ENCODE data around the gene S100A3. TPM values are rescaled to one million over a fixed set of nuclear protein-coding genes. Genes with fewer than 3 reads are reported as not detected.

Gene S100A3
- total RNA-seq, 1 experiment from 2014 or later = 1.5 TPM

GRCh38 chr1:153539395-153540093, 9.5 kb downstream of the S100A3 start:
- peaks cover 25% of the 10 kb centered on the region for H3K79me2 ChIP-seq (ENCODE audit: low read depth)
- TF ChIP-seq EZH2 (IDR thresholded peaks at IDR 0.05; ENCODE audit: low read depth) = no peak
- TF ChIP-seq, protein P1, sequence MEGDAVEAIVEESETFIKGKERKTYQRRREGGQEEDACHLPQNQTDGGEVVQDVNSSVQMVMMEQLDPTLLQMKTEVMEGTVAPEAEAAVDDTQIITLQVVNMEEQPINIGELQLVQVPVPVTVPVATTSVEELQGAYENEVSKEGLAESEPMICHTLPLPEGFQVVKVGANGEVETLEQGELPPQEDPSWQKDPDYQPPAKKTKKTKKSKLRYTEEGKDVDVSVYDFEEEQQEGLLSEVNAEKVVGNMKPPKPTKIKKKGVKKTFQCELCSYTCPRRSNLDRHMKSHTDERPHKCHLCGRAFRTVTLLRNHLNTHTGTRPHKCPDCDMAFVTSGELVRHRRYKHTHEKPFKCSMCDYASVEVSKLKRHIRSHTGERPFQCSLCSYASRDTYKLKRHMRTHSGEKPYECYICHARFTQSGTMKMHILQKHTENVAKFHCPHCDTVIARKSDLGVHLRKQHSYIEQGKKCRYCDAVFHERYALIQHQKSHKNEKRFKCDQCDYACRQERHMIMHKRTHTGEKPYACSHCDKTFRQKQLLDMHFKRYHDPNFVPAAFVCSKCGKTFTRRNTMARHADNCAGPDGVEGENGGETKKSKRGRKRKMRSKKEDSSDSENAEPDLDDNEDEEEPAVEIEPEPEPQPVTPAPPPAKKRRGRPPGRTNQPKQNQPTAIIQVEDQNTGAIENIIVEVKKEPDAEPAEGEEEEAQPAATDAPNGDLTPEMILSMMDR (conservative IDR thresholded peaks at IDR 0.05) = no peak
- H3K4me2 ChIP-seq = peak overlapping the region; percentile 89
- peaks cover 72% of the 10 kb centered on the region for H3F3A ChIP-seq (ENCODE audit: insufficient read depth, low read depth)
- peak overlapping the region; percentile 34; the same call in 1 of the 2 replicates for H3K4me3 ChIP-seq
- peaks cover 4% of the 10 kb centered on the region; the same call in 1 of the 2 replicates for H4K20me1 ChIP-seq (ENCODE audit: insufficient read depth)
- H3K36me3 ChIP-seq (ENCODE audit: low read depth) = peaks cover 6% of the 10 kb centered on the region
- no peak overlapping the region for H2AFZ ChIP-seq
- CTCF ChIA-PET = interaction anchor here (0.6 kb wide), 1 partner anchor 31 kb away, joined by 13 read pairs; no protein-coding TSS in a partner anchor
- H3K27me3 ChIP-seq (ENCODE audit: insufficient read depth, low read depth) = no peaks in the 10 kb centered on the region
- peaks cover 85% of the 10 kb centered on the region for H3K4me1 ChIP-seq (replicated peaks; ENCODE audit: insufficient read depth)
- intact Hi-C loops (cut with micrococcal nuclease; ENCODE audit: unreplicated experiment) = loop anchor here (10.0 kb wide), 1 partner anchor 425 kb away; the partner anchor contains the start of genes CREB3L4 and SLC39A1
- no peaks in the 10 kb centered on the region for H3K9me2 ChIP-seq (ENCODE audit: insufficient read depth)
- POLR2A ChIA-PET (ENCODE audit: unreplicated experiment) = interaction anchor here (0.6 to 1.1 kb wide), 2 partner anchors 29 to 73 kb away, joined by 3 read pairs; partner anchors contain the start of gene S100A16
- no TSS peak for BruUV-seq (replicated peaks)
- H3K27ac ChIP-seq = peak overlapping the region; percentile 94
- H3K9me3 ChIP-seq (ENCODE audit: insufficient read depth, low read depth) = no peaks in the 10 kb centered on the region
- no peak for DNase-seq

DNA sequence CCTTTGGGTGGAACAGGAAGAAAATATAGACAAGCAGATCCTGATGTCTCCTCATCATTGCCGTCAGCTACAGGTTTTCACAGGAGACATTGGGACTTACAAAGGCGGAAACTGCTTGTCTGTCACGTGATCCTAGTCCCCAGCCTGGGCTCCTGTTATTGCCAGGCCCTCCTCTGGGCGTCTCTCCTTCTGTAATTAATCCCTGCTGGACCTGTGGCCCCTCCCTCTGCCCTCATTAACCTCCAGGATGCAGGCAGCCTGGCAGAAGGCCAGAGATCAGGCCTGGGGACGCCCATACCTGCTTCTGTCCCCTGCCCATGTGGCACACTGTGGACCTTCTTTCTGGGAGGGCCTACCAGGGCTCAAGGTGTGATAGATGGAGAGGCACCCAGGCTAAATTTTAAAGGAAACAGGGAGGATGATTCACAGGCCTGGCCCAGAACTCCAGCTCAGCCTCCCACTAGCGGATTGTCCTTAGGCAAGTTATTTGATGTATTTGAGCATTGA, 10.7 kb downstream of the S100A3 start:
- Histone ChIP-seq H4K20me1 (ENCODE audit: insufficient read depth) (peaks cover 10% of the 10 kb centered on the region), H3K4me2 (peak overlapping the region; percentile 53), H3K9me3 (ENCODE audit: insufficient read depth, low read depth) (no peaks in the 10 kb centered on the region), H3K36me3 (ENCODE audit: low read depth) (peaks cover 11% of the 10 kb centered on the region), H2AFZ (no peak overlapping the region), H3K27me3 (ENCODE audit: insufficient read depth, low read depth) (no peaks in the 10 kb centered on the region), H3K9me2 (ENCODE audit: insufficient read depth) (no peaks in the 10 kb centered on the region), H3K4me3 (no peak overlapping the region), H3F3A (ENCODE audit: insufficient read depth, low read depth) (peaks cover 84% of the 10 kb centered on the region), H3K79me2 (ENCODE audit: low read depth) (peaks cover 22% of the 10 kb centered on the region), H3K4me1 (replicated peaks; ENCODE audit: insufficient read depth) (peaks cover 84% of the 10 kb centered on the region), H3K27ac (peak overlapping the region; percentile 68)
- ChIA-PET CTCF (no interaction called here), POLR2A (ENCODE audit: unreplicated experiment) (no interaction called here)
- DNase-seq = peak in 1 of 2 experiments; percentile 76
- TF ChIP-seq, protein P1 (conservative IDR thresholded peaks at IDR 0.05) = no peak
- no peak for TF ChIP-seq EZH2 (IDR thresholded peaks at IDR 0.05; ENCODE audit: low read depth)
- intact Hi-C loops (cut with micrococcal nuclease; ENCODE audit: unreplicated experiment) = loop anchor here (10.0 kb wide), 1 partner anchor 426 kb away; the partner anchor contains the start of genes CREB3L4 and SLC39A1
- BruUV-seq (replicated peaks) = no TSS peak

DNA sequence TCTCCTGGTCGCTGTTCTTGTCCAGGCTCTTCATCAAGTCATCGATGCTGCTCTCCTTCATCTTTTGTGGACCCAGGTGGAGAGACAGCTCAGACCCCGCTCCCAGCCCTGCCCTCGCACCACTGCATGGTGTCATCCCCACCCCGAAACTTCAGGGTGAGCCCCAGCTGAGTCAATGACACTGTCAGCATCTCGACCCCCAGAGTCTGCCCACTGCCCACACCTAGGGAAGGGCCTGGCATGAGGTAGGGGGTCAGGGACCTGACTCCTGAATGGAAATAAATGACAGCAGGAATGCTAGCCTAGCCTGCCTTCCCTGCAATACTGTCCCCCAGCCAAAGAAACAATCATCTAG, 11.7 kb downstream of the S100A3 start:
- Histone ChIP-seq H3K4me2 (peak overlapping the region; percentile 86), H3K27me3 (ENCODE audit: insufficient read depth, low read depth) (no peaks in the 10 kb centered on the region), H3F3A (ENCODE audit: insufficient read depth, low read depth) (peaks cover 83% of the 10 kb centered on the region), H4K20me1 (ENCODE audit: insufficient read depth) (peaks cover 10% of the 10 kb centered on the region), H3K27ac (no peak overlapping the region), H3K36me3 (ENCODE audit: low read depth) (peaks cover 11% of the 10 kb centered on the region), H3K9me3 (ENCODE audit: insufficient read depth, low read depth) (no peaks in the 10 kb centered on the region), H3K9me2 (ENCODE audit: insufficient read depth) (no peaks in the 10 kb centered on the region), H3K4me3 (no peak overlapping the region), H2AFZ (no peak overlapping the region), H3K4me1 (replicated peaks; ENCODE audit: insufficient read depth) (peaks cover 84% of the 10 kb centered on the region), H3K79me2 (ENCODE audit: low read depth) (peaks cover 21% of the 10 kb centered on the region)
- intact Hi-C loops (cut with micrococcal nuclease; ENCODE audit: unreplicated experiment) = loop anchor here (10.0 kb wide), 1 partner anchor 427 kb away; the partner anchor contains the start of genes CREB3L4 and SLC39A1
- TF ChIP-seq, protein P1 (conservative IDR thresholded peaks at IDR 0.05) = no peak
- TF ChIP-seq EZH2 (IDR thresholded peaks at IDR 0.05; ENCODE audit: low read depth) = no peak
- DNase-seq = no peak
- CTCF ChIA-PET = interaction anchor here (0.6 kb wide), 1 partner anchor 429 kb away, joined by 3 read pairs; no protein-coding TSS in a partner anchor
- no TSS peak for BruUV-seq (replicated peaks)
- POLR2A ChIA-PET (ENCODE audit: unreplicated experiment) = no interaction called here
